GM21360 (cell line): ENCODE measurements around the gene MAGEB18.

Experiments
- ATAC-seq: cut with Tn5 transposase; IDR thresholded peaks from one replicate; pipeline ENCODE4 v1.9.1; 2021; ENCODE audit warnings: mild to moderate bottlenecking, moderate library complexity; ENCODE audit not compliant: unreplicated experiment

MAGEB18 gene

DNA sequence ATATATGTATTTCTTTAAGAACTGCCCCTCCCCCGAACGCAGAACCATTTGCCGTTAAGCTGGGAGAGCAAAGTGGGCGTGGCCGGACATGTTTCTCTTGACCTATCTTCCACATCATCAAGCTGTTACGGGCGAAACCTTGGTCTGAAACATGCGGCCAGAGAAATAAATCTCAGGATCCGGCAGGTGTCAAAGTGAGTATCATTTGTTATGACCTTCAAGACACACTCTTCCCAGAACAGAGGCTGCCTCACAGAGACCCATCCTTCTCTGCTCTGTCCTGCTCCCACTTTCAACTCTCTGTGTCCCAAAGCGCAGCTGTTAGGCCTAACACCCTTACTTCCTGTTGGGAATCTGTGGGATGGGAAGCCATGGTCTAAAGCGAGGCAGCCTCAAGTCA, at the start of gene MAGEB18:
TSS of gene MAGEB18 (plus strand) at position 70 of the 400 bp plus-strand sequence. CDS start 643 bp downstream, outside the sequence.
- ATAC-seq, result no peak

GRCh38 chrX:26100421-26100920, 37.7 kb upstream of the MAGEB18 start:
- ATAC-seq, result no peak

GRCh38 chrX:26109142-26109541, 29.0 kb upstream of the MAGEB18 start:
- ATAC-seq, result no peak

DNA sequence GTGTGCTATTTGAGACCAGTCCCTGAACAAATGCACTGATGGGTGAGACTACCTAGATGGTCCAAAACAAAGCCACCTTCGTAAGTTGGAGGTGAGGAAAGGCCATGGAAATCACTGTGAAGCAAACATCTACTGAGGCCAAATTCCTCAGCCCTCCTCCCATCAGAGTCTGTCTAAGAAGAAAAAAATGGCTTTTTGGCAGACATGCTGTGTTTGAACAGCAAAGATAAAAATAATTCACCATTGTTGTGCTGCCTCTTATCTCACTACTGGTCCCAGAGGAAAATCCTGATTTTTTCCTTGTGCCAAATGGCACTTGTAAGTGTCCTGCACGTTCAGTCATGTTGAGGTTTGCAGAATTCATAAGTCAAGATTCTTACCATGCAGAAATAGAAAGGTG, 7.9 kb downstream of the MAGEB18 start:
- no peak for ATAC-seq

- no peak for ATAC-seq
These were observed 22.2 kb downstream of the MAGEB18 start, which contains the start of gene MAGEB6B for GRCh38 chrX:26160301-26160700. TSS of gene MAGEB6B (plus strand) at chrX:26160601. CDS start at chrX:26160601, 0 bp downstream.
